Measurements from ENCODE around the gene CNTNAP2.

The CNTNAP2 gene

GRCh38 chr7:147492606-147493005, 1376.0 kb downstream of the CNTNAP2 start:
- Histone ChIP-seq H3K36me3 (ENCODE audit: control insufficient read depth, insufficient read depth, low read length) (no peaks in the 10 kb centered on the region), H2BK120ac (ENCODE audit: low read depth, low read length) (no peak overlapping the region), H3K27ac (ENCODE audit: low read depth, low read length) (no peak overlapping the region), H3K79me1 (ENCODE audit: low read length) (no peaks in the 10 kb centered on the region), H2BK5ac (ENCODE audit: low read length) (no peak overlapping the region), H2AK5ac (ENCODE audit: low read length) (no peak overlapping the region), H3K23ac (ENCODE audit: low read length) (no peak overlapping the region), H3K4ac (ENCODE audit: low read depth, low read length) (no peak overlapping the region), H2BK15ac (replicated peaks; ENCODE audit: low read depth) (no peak overlapping the region), H4K8ac (ENCODE audit: low read depth, low read length) (no peak overlapping the region), H4K5ac (ENCODE audit: low read length) (no peak overlapping the region), H3K4me1 (ENCODE audit: control insufficient read depth, low read depth, low read length) (no peaks in the 10 kb centered on the region), H3K4me3 (ENCODE audit: low read length) (no peak overlapping the region), H3K79me2 (ENCODE audit: control insufficient read depth, insufficient read depth, low read length) (no peaks in the 10 kb centered on the region), H3K9ac (ENCODE audit: low read length) (no peak overlapping the region), H3K27me3 (ENCODE audit: insufficient read depth, low read length, poor library complexity) (no peaks in the 10 kb centered on the region), H3K18ac (ENCODE audit: low read length) (no peak overlapping the region), H3K4me2 (ENCODE audit: low read length) (no peak overlapping the region), H3K56ac (ENCODE audit: low read length) (no peak overlapping the region)
- no peak for DNase-seq
- WGBS (ENCODE audit: extremely low coverage, insufficient coverage, low lambda C conversion rate), result no CpG with 5 or more reads among the region's 4 CpGs

GRCh38 chr7:147496209-147496608, 1379.6 kb downstream of the CNTNAP2 start:
- Histone ChIP-seq H4K5ac (ENCODE audit: low read length) (no peak overlapping the region), H3K4me3 (ENCODE audit: low read length) (no peak overlapping the region), H3K4me2 (ENCODE audit: low read length) (no peak overlapping the region), H3K79me2 (ENCODE audit: control insufficient read depth, insufficient read depth, low read length) (no peaks in the 10 kb centered on the region), H3K27me3 (ENCODE audit: insufficient read depth, low read length, poor library complexity) (no peaks in the 10 kb centered on the region), H3K36me3 (ENCODE audit: control insufficient read depth, insufficient read depth, low read length) (no peaks in the 10 kb centered on the region), H3K4me1 (ENCODE audit: control insufficient read depth, low read depth, low read length) (no peaks in the 10 kb centered on the region), H3K56ac (ENCODE audit: low read length) (no peak overlapping the region), H2BK120ac (ENCODE audit: low read depth, low read length) (no peak overlapping the region), H3K18ac (ENCODE audit: low read length) (no peak overlapping the region), H3K4ac (ENCODE audit: low read depth, low read length) (no peak overlapping the region), H2AK5ac (ENCODE audit: low read length) (no peak overlapping the region), H2BK15ac (replicated peaks; ENCODE audit: low read depth) (no peak overlapping the region), H3K27ac (ENCODE audit: low read depth, low read length) (no peak overlapping the region), H4K8ac (ENCODE audit: low read depth, low read length) (no peak overlapping the region), H3K9ac (ENCODE audit: low read length) (no peak overlapping the region), H3K23ac (ENCODE audit: low read length) (no peak overlapping the region), H3K79me1 (ENCODE audit: low read length) (no peaks in the 10 kb centered on the region), H2BK5ac (ENCODE audit: low read length) (no peak overlapping the region)
- DNase-seq, result no peak
- 100% methylated on average over 1 of the region's 1 CpG for WGBS (ENCODE audit: extremely low coverage, insufficient coverage, low lambda C conversion rate)

GRCh38 chr7:147497246-147497645, 1380.6 kb downstream of the CNTNAP2 start:
- Histone ChIP-seq H2BK5ac (ENCODE audit: low read length) (no peak overlapping the region), H3K27me3 (ENCODE audit: insufficient read depth, low read length, poor library complexity) (no peaks in the 10 kb centered on the region), H2BK120ac (ENCODE audit: low read depth, low read length) (no peak overlapping the region), H3K79me2 (ENCODE audit: control insufficient read depth, insufficient read depth, low read length) (no peaks in the 10 kb centered on the region), H4K8ac (ENCODE audit: low read depth, low read length) (no peak overlapping the region), H3K9ac (ENCODE audit: low read length) (no peak overlapping the region), H2BK15ac (replicated peaks; ENCODE audit: low read depth) (no peak overlapping the region), H3K18ac (ENCODE audit: low read length) (no peak overlapping the region), H3K4me2 (ENCODE audit: low read length) (no peak overlapping the region), H3K4ac (ENCODE audit: low read depth, low read length) (no peak overlapping the region), H3K23ac (ENCODE audit: low read length) (no peak overlapping the region), H3K36me3 (ENCODE audit: control insufficient read depth, insufficient read depth, low read length) (no peaks in the 10 kb centered on the region), H2AK5ac (ENCODE audit: low read length) (no peak overlapping the region), H3K4me1 (ENCODE audit: control insufficient read depth, low read depth, low read length) (no peaks in the 10 kb centered on the region), H3K79me1 (ENCODE audit: low read length) (no peaks in the 10 kb centered on the region), H3K27ac (ENCODE audit: low read depth, low read length) (no peak overlapping the region), H3K4me3 (ENCODE audit: low read length) (no peak overlapping the region), H4K5ac (ENCODE audit: low read length) (no peak overlapping the region), H3K56ac (ENCODE audit: low read length) (no peak overlapping the region)
- WGBS (ENCODE audit: extremely low coverage, insufficient coverage, low lambda C conversion rate), result no CpG with 5 or more reads among the region's 1 CpG
- DNase-seq, result no peak

- WGBS (ENCODE audit: extremely low coverage, insufficient coverage, low lambda C conversion rate), result no CpG with 5 or more reads among the region's 2 CpGs
- Histone ChIP-seq H3K9ac (ENCODE audit: low read length) (no peak overlapping the region), H4K8ac (ENCODE audit: low read depth, low read length) (no peak overlapping the region), H3K79me1 (ENCODE audit: low read length) (no peaks in the 10 kb centered on the region), H2BK15ac (replicated peaks; ENCODE audit: low read depth) (no peak overlapping the region), H4K5ac (ENCODE audit: low read length) (no peak overlapping the region), H3K18ac (ENCODE audit: low read length) (no peak overlapping the region), H3K4me1 (ENCODE audit: control insufficient read depth, low read depth, low read length) (no peaks in the 10 kb centered on the region), H3K4me3 (ENCODE audit: low read length) (no peak overlapping the region), H3K4me2 (ENCODE audit: low read length) (no peak overlapping the region), H2AK5ac (ENCODE audit: low read length) (no peak overlapping the region), H3K27me3 (ENCODE audit: insufficient read depth, low read length, poor library complexity) (no peaks in the 10 kb centered on the region), H3K79me2 (ENCODE audit: control insufficient read depth, insufficient read depth, low read length) (no peaks in the 10 kb centered on the region), H3K4ac (ENCODE audit: low read depth, low read length) (no peak overlapping the region), H2BK5ac (ENCODE audit: low read length) (no peak overlapping the region), H3K56ac (ENCODE audit: low read length) (no peak overlapping the region), H3K23ac (ENCODE audit: low read length) (no peak overlapping the region), H3K36me3 (ENCODE audit: control insufficient read depth, insufficient read depth, low read length) (no peaks in the 10 kb centered on the region), H2BK120ac (ENCODE audit: low read depth, low read length) (no peak overlapping the region), H3K27ac (ENCODE audit: low read depth, low read length) (no peak overlapping the region)
- no peak for DNase-seq
These were observed 1381.5 kb downstream of the CNTNAP2 start for GRCh38 chr7:147498081-147498480.

GRCh38 chr7:147509035-147509501, 1392.5 kb downstream of the CNTNAP2 start:
- H2AK5ac ChIP-seq (ENCODE audit: low read length), result no peak overlapping the region

GRCh38 chr7:147509541-147510200, 1393.1 kb downstream of the CNTNAP2 start:
- no peaks in the 10 kb centered on the region for H3K36me3 ChIP-seq (ENCODE audit: control insufficient read depth, insufficient read depth, low read length)
- no peak overlapping the region for H3K27ac ChIP-seq (ENCODE audit: low read depth, low read length)
- no peak overlapping the region for H3K4me3 ChIP-seq (ENCODE audit: low read length)
- no peak overlapping the region for H2BK5ac ChIP-seq (ENCODE audit: low read length)
- no peak overlapping the region for H4K8ac ChIP-seq (ENCODE audit: low read depth, low read length)
- H2AK5ac ChIP-seq (ENCODE audit: low read length), result no peak overlapping the region
- no peaks in the 10 kb centered on the region for H3K79me2 ChIP-seq (ENCODE audit: control insufficient read depth, insufficient read depth, low read length)
- no peak for DNase-seq
- H2BK120ac ChIP-seq (ENCODE audit: low read depth, low read length), result no peak overlapping the region
- no peak overlapping the region for H4K5ac ChIP-seq (ENCODE audit: low read length)
- H3K56ac ChIP-seq (ENCODE audit: low read length), result no peak overlapping the region
- H3K4ac ChIP-seq (ENCODE audit: low read depth, low read length), result no peak overlapping the region
- H3K4me1 ChIP-seq (ENCODE audit: control insufficient read depth, low read depth, low read length), result no peaks in the 10 kb centered on the region
- H3K23ac ChIP-seq (ENCODE audit: low read length), result no peak overlapping the region
- H2BK15ac ChIP-seq (replicated peaks; ENCODE audit: low read depth), result no peak overlapping the region
- H3K18ac ChIP-seq (ENCODE audit: low read length), result no peak overlapping the region
- no CpG with 5 or more reads among the region's 4 CpGs for WGBS (ENCODE audit: extremely low coverage, insufficient coverage, low lambda C conversion rate)
- H3K9ac ChIP-seq (ENCODE audit: low read length), result no peak overlapping the region
- H3K27me3 ChIP-seq (ENCODE audit: insufficient read depth, low read length, poor library complexity), result no peaks in the 10 kb centered on the region
- no peak overlapping the region for H3K4me2 ChIP-seq (ENCODE audit: low read length)
- H3K79me1 ChIP-seq (ENCODE audit: low read length), result no peaks in the 10 kb centered on the region

More at GRCh38 chr7:147509035-147509501, 1392.5 kb downstream of the CNTNAP2 start:
- no peak overlapping the region for H3K23ac ChIP-seq (ENCODE audit: low read length)
- no peak overlapping the region for H3K4ac ChIP-seq (ENCODE audit: low read depth, low read length)
- H3K56ac ChIP-seq (ENCODE audit: low read length), result no peak overlapping the region
- H2BK15ac ChIP-seq (replicated peaks; ENCODE audit: low read depth), result no peak overlapping the region
- no peak overlapping the region for H3K9ac ChIP-seq (ENCODE audit: low read length)
- no peaks in the 10 kb centered on the region for H3K27me3 ChIP-seq (ENCODE audit: insufficient read depth, low read length, poor library complexity)
- H3K36me3 ChIP-seq (ENCODE audit: control insufficient read depth, insufficient read depth, low read length), result no peaks in the 10 kb centered on the region
- no peak overlapping the region for H3K4me2 ChIP-seq (ENCODE audit: low read length)
- no peak overlapping the region for H4K5ac ChIP-seq (ENCODE audit: low read length)
- H3K4me1 ChIP-seq (ENCODE audit: control insufficient read depth, low read depth, low read length), result no peaks in the 10 kb centered on the region
- DNase-seq, result no peak
- no peak overlapping the region for H3K27ac ChIP-seq (ENCODE audit: low read depth, low read length)
- WGBS (ENCODE audit: extremely low coverage, insufficient coverage, low lambda C conversion rate), result no CpG with 5 or more reads among the region's 3 CpGs
- no peaks in the 10 kb centered on the region for H3K79me2 ChIP-seq (ENCODE audit: control insufficient read depth, insufficient read depth, low read length)
- H3K18ac ChIP-seq (ENCODE audit: low read length), result no peak overlapping the region
- H3K79me1 ChIP-seq (ENCODE audit: low read length), result no peaks in the 10 kb centered on the region
- no peak overlapping the region for H2BK5ac ChIP-seq (ENCODE audit: low read length)
- H4K8ac ChIP-seq (ENCODE audit: low read depth, low read length), result no peak overlapping the region
- H2BK120ac ChIP-seq (ENCODE audit: low read depth, low read length), result no peak overlapping the region
- no peak overlapping the region for H3K4me3 ChIP-seq (ENCODE audit: low read length)
